H1 (cell line): ENCODE measurements around the gene JMJD1C. TPM values are rescaled to one million over a fixed set of nuclear protein-coding genes. Genes with fewer than 3 reads are reported as not detected.

Source experiments
- CTCF ChIA-PET: fragments of 300-600 bp; sonication (Branson Sonifier 250); formaldehyde crosslinking; loops from one replicate; lab custom pipeline; 2021; ENCODE audit not compliant: partially characterized antibody; lab: Charles Lee
- POLR2A ChIA-PET: fragments of 300-600 bp; sonication (Branson Sonifier 250); formaldehyde crosslinking; loops from one replicate; lab custom pipeline; 2021; ENCODE audit warnings: inconsistent platforms; ENCODE audit not compliant: partially characterized antibody; lab: Charles Lee
- DNase-seq, 2 experiments: peaks; one replicate each; pipeline versions ENCODE4 v3.0.0 to v3.0.0-alpha.2; 2010 to 2022; ENCODE audit warnings: low spot score in 2 of 2, low read depth in 1 of 2, mixed read lengths in 1 of 2
- FAIRE-seq: peaks from 2 replicates; lab custom pipeline; 2011; peaks lifted over from hg19 to GRCh38; lab: Jason Lieb, UNC
- H2AFZ ChIP-seq: 2 replicates; pipeline ENCODE4 v1.8.1; 2012; ENCODE audit warnings: low read length, inconsistent platforms
- H2AK5ac ChIP-seq: 2 replicates; pipeline ENCODE4 v1.6.1; 2013; ENCODE audit warnings: low read depth, low read length
- H2BK120ac ChIP-seq: replicated peaks from 2 replicates; pipeline ENCODE3; 2013; ENCODE audit warnings: low read depth, low read length, inconsistent platforms
- H2BK12ac ChIP-seq: 2 replicates; pipeline ENCODE4 v1.6.1; 2013; ENCODE audit warnings: low read depth, low read length
- H2BK15ac ChIP-seq: 2 replicates; pipeline ENCODE4 v1.6.1; 2013; ENCODE audit warnings: low read length
- H2BK20ac ChIP-seq: 2 replicates; pipeline ENCODE4 v1.6.1; 2013; ENCODE audit warnings: low read length
- H2BK5ac ChIP-seq: 2 replicates; pipeline ENCODE4 v1.6.1; 2013; ENCODE audit warnings: low read depth, low read length
- H3K14ac ChIP-seq: 2 replicates; pipeline ENCODE4 v1.6.1; 2013; ENCODE audit warnings: inconsistent platforms; ENCODE audit not compliant: insufficient read length
- H3K18ac ChIP-seq: 2 replicates; pipeline ENCODE4 v1.6.1; 2013; ENCODE audit warnings: low read length; ENCODE audit errors: extremely low read depth
- H3K23ac ChIP-seq: 2 replicates; pipeline ENCODE4 v1.6.1; 2013; ENCODE audit warnings: inconsistent platforms; ENCODE audit not compliant: insufficient read length
- H3K23me2 ChIP-seq: 2 replicates; pipeline ENCODE4 v1.6.1; 2013; ENCODE audit warnings: low read depth, low read length
- H3K27ac ChIP-seq: 2 replicates; pipeline ENCODE4 v1.6.1; 2011; ENCODE audit warnings: low read depth, low read length, inconsistent platforms
- H3K27me3 ChIP-seq, 4 experiments: replicated peaks in 1 of 4; 1 replicate in 1 of 4; 2 replicates in 3 of 4; pipeline versions ENCODE4 v1.6.1 to v1.8.1; 2011 to 2013; ENCODE audit warnings: low read length in 3 of 4, mild to moderate bottlenecking in 3 of 4, inconsistent platforms in 2 of 4, mixed read lengths in 2 of 4, moderate library complexity in 1 of 4; ENCODE audit not compliant: control insufficient read depth in 3 of 4, insufficient read depth in 3 of 4; ENCODE audit errors: extremely low read depth in 1 of 4
- H3K36me3 ChIP-seq, 4 experiments: 2 replicates each; pipeline versions ENCODE4 v1.6.1 to v1.8.1; 2011 to 2013; ENCODE audit warnings: mild to moderate bottlenecking in 4 of 4, low read length in 3 of 4, moderate library complexity in 2 of 4, control low read depth in 1 of 4, inconsistent platforms in 1 of 4; ENCODE audit not compliant: insufficient read depth in 4 of 4, control insufficient read depth in 2 of 4
- H3K4ac ChIP-seq: replicated peaks from 2 replicates; pipeline ENCODE3; 2013; ENCODE audit warnings: low read length, low read depth, mixed read lengths, inconsistent platforms; ENCODE audit not compliant: insufficient read length
- H3K4me1 ChIP-seq, 4 experiments: replicated peaks in 1 of 4; 1 replicate in 1 of 4; 2 replicates in 3 of 4; pipeline versions ENCODE4 v1.6.1 to v1.8.1; 2011 to 2013; ENCODE audit warnings: low read length in 3 of 4, inconsistent platforms in 2 of 4, mixed read lengths in 1 of 4; ENCODE audit not compliant: insufficient read depth in 4 of 4, control insufficient read depth in 3 of 4
- H3K4me2 ChIP-seq, 2 experiments: 2 replicates each; pipeline versions ENCODE4 v1.6.1 to v1.8.1; 2011 to 2013; ENCODE audit warnings: low read depth in 2 of 2, low read length in 2 of 2, control low read depth in 1 of 2, inconsistent platforms in 1 of 2, mild to moderate bottlenecking in 1 of 2; ENCODE audit not compliant: insufficient read depth in 1 of 2
- H3K4me3 ChIP-seq, 4 experiments: fragments of 200-600, 300-600 bp in 1 of 4; sonication (generic), shearing (Covaris generic), sonication (Bioruptor Twin) in 1 of 4; 2 replicates each; pipeline versions ENCODE4 v1.5.1 to v1.8.1; 2011 to 2016; ENCODE audit warnings: low read length in 4 of 4, low read depth in 3 of 4, control low read depth in 2 of 4, inconsistent platforms in 2 of 4, mild to moderate bottlenecking in 2 of 4, mixed read lengths in 1 of 4, moderate library complexity in 1 of 4; ENCODE audit not compliant: insufficient read depth in 2 of 4; ENCODE audit errors: extremely low read depth in 1 of 4
- H3K56ac ChIP-seq: replicated peaks from 2 replicates; pipeline ENCODE3; 2013; ENCODE audit warnings: low read depth, mild to moderate bottlenecking, mixed read lengths, low read length, inconsistent platforms; ENCODE audit not compliant: insufficient read length
- H3K79me1 ChIP-seq: 2 replicates; pipeline ENCODE4 v1.6.1; 2013; ENCODE audit warnings: low read depth, low read length, control low read depth
- H3K79me2 ChIP-seq, 2 experiments: 2 replicates each; pipeline versions ENCODE4 v1.6.1 to v1.8.1; 2012 to 2013; ENCODE audit warnings: low read length in 2 of 2, mild to moderate bottlenecking in 2 of 2, inconsistent platforms in 1 of 2; ENCODE audit not compliant: insufficient read depth in 2 of 2, control insufficient read depth in 1 of 2
- H3K9ac ChIP-seq, 4 experiments: replicated peaks in 1 of 4; 1 replicate in 1 of 4; 2 replicates in 3 of 4; pipeline versions ENCODE4 v1.6.1 to v1.8.1; 2011 to 2013; ENCODE audit warnings: low read depth in 3 of 4, low read length in 3 of 4, control low read depth in 2 of 4, mild to moderate bottlenecking in 2 of 4, moderate library complexity in 2 of 4, inconsistent platforms in 1 of 4; ENCODE audit errors: extremely low read depth in 1 of 4
- H3K9me3 ChIP-seq, 2 experiments: 2 replicates each; pipeline versions ENCODE4 v1.6.1 to v1.8.1; 2012 to 2013; ENCODE audit warnings: mild to moderate bottlenecking in 2 of 2, moderate library complexity in 2 of 2, control low read depth in 1 of 2, inconsistent platforms in 1 of 2, low read depth in 1 of 2, low read length in 1 of 2, mixed read lengths in 1 of 2; ENCODE audit not compliant: insufficient read depth in 2 of 2
- H4K20me1 ChIP-seq, 2 experiments: replicated peaks in 1 of 2; 2 replicates each; pipeline versions ENCODE3 to v1.8.1; 2011 to 2013; ENCODE audit warnings: inconsistent platforms in 2 of 2, low read length in 2 of 2, mild to moderate bottlenecking in 1 of 2; ENCODE audit not compliant: insufficient read depth in 2 of 2, control insufficient read depth in 1 of 2
- H4K5ac ChIP-seq: 2 replicates; pipeline ENCODE4 v1.6.1; 2013; ENCODE audit warnings: low read length, low read depth, mixed read lengths, inconsistent platforms; ENCODE audit not compliant: insufficient read length
- H4K8ac ChIP-seq: 2 replicates; pipeline ENCODE4 v1.8.0; 2013; ENCODE audit warnings: mild to moderate bottlenecking, moderate library complexity, low read length, inconsistent platforms; ENCODE audit not compliant: insufficient read depth; ENCODE audit errors: extremely low read depth
- H4K91ac ChIP-seq: replicated peaks from 2 replicates; pipeline ENCODE3; 2013; ENCODE audit warnings: low read length, mixed read lengths, inconsistent platforms; ENCODE audit not compliant: insufficient read length
- POLR2A ChIP-seq, 2 experiments: IDR thresholded peaks; 1 replicate in 1 of 2; 2 replicates in 1 of 2; pipeline ENCODE4 v1.6.1; 2011; ENCODE audit warnings: low read depth in 2 of 2, low read length in 2 of 2, mild to moderate bottlenecking in 2 of 2; ENCODE audit errors: control extremely low read depth in 1 of 2
- SP1 ChIP-seq: IDR thresholded peaks from 2 replicates; pipeline ENCODE4 v1.6.1; 2011; ENCODE audit warnings: low read depth, low read length
- WGBS, 2 experiments: shearing (Covaris generic) in 1 of 2; methylation state at CpG; one replicate each; pipeline versions ENCODE4 v1.1.6 to v1.1.7; 2013 to 2015; ENCODE audit warnings: low lambda C conversion rate in 2 of 2, mixed read lengths in 2 of 2, inconsistent platforms in 1 of 2, low coverage in 1 of 2, missing lambda C conversion rate in 1 of 2; ENCODE audit not compliant: insufficient replicate concordance in 2 of 2, insufficient coverage in 1 of 2, insufficient read length in 1 of 2; ENCODE audit errors: extremely low coverage in 1 of 2, missing lambda C conversion rate in 1 of 2; 5-methylcytosine and 5-hydroxymethylcytosine counted together
- polyA plus RNA-seq, 7 experiments: library from polyadenylated mRNA; depleted of rRNA in 3 of 7; stranded (reverse) in 5 of 7; unstranded in 2 of 7; fragments of >200 nt in 5 of 7; fragments of 200-250 nt in 2 of 7; gene quantifications; 1 replicate in 5 of 7; 2 replicates in 1 of 7; 4 replicates in 1 of 7; pipeline versions ENCODE4 v1.2.1 to v1.2.3, GENCODE V29; 2011 to 2013; ENCODE audit warnings: missing spikeins in 2 of 7, mixed read lengths in 2 of 7
- total RNA-seq: library from RNA; stranded (reverse); fragmentation: NEBNext Ultra II Directional; extraction: Animal tissue kit (Norgen Biotek cat#: 25700); gene quantifications from 2 replicates; pipeline ENCODE4 v1.2.1, GENCODE V29; 2021

Gene JMJD1C
- total and polyA plus RNA-seq, 2 of the 8 experiments (the other 6 are each of a cell fraction or from before 2014, with no cell fraction given): 54.5 to 210 TPM

- Histone ChIP-seq H3K27ac (no peak overlapping the region), H3K9ac (peak overlapping the region in 1 of 4 experiments; percentile 61; a peak in 2 of 7 replicates)
- DNase-seq: no peak
Measured at GRCh38 chr10:63204667-63205391, 260.9 kb downstream of the JMJD1C start.

More at GRCh38 chr10:63204667-63205391, 260.9 kb downstream of the JMJD1C start:
- no peak overlapping the region for H3K23ac ChIP-seq
- H2BK20ac ChIP-seq: no peak overlapping the region
- H3K9me3 ChIP-seq: no peaks in the 10 kb centered on the region
- H3K79me2 ChIP-seq: peaks cover 0 to 82% of the 10 kb centered on the region in 2 experiments; a peak in 3 of 4 replicates
- peak overlapping the region; percentile 21 for H4K5ac ChIP-seq
- H4K20me1 ChIP-seq: peaks cover 14 to 15% of the 10 kb centered on the region in 2 experiments
- TF ChIP-seq SP1: no peak
- TF ChIP-seq POLR2A (IDR thresholded peaks at IDR 0.05; ENCODE audit: control extremely low read depth in 1 of 2, low read depth in 2 of 2, low read length in 2 of 2): peak in 1 of 2 experiments; percentile 53; a peak in 2 of 3 replicates
- no peak overlapping the region for H3K14ac ChIP-seq
- no peak overlapping the region for H2BK120ac ChIP-seq
- no peaks in the 10 kb centered on the region for H3K23me2 ChIP-seq
- no peaks in the 10 kb centered on the region; the same call in 1 of the 2 replicates for H3K79me1 ChIP-seq
- peaks cover 0 to 35% (median 28%) of the 10 kb centered on the region in 4 experiments; a peak in 6 of 7 replicates for H3K4me1 ChIP-seq
- no peak overlapping the region for H3K4ac ChIP-seq
- ChIA-PET CTCF (interaction anchor here (0.7 to 2.1 kb wide), 4 partner anchors 10 to 425 kb away, joined by 3 to 5 read pairs (median 4); no protein-coding TSS in a partner anchor), POLR2A (no interaction called here)
- no peak overlapping the region for H2BK12ac ChIP-seq
- H2BK5ac ChIP-seq: no peak overlapping the region
- H4K91ac ChIP-seq: no peak overlapping the region
- 84% methylated on average over 4 of the region's 4 CpGs; no CpG with 5 or more reads in 1 of the 2 experiments for WGBS, 2 experiments
- peaks cover 3 to 60% (median 16%) of the 10 kb centered on the region in 4 experiments; a peak in 7 of 8 replicates for H3K36me3 ChIP-seq
- FAIRE-seq: no peak
- H2BK15ac ChIP-seq: no peak overlapping the region
- H4K8ac ChIP-seq: no peak overlapping the region
- H2AK5ac ChIP-seq: no peak overlapping the region
- no peak overlapping the region for H3K56ac ChIP-seq
- no peak overlapping the region for H3K4me3 ChIP-seq
- H3K4me2 ChIP-seq: 0 out of 4 replicates have a peak overlapping the region, but pooled peaks of 1 of the 2 experiments have one; percentile 6
- no peak overlapping the region for H2AFZ ChIP-seq
- H3K18ac ChIP-seq: no peak overlapping the region; the same call in 1 of the 2 replicates
- H3K27me3 ChIP-seq: no peaks in the 10 kb centered on the region
